GM06990 (cell line): ENCODE results near the gene ZFHX3.

Experiments
- DNase-seq: peaks from one replicate; pipeline ENCODE4 v3.0.0-alpha.2; 2011; ENCODE audit not compliant: insufficient read length; ENCODE audit errors: extremely low read depth
- H3K27me3 ChIP-seq: replicated peaks from 2 replicates; pipeline ENCODE4 v1.6.0; 2011; ENCODE audit warnings: low read length; ENCODE audit not compliant: control insufficient read depth, insufficient read depth
- H3K36me3 ChIP-seq: 2 replicates; pipeline ENCODE4 v1.5.1; 2011; ENCODE audit warnings: low read length; ENCODE audit not compliant: control insufficient read depth, insufficient read depth
- H3K4me3 ChIP-seq: replicated peaks from 2 replicates; pipeline ENCODE4 v1.5.1; 2011; ENCODE audit warnings: low read depth, mild to moderate bottlenecking, control low read depth, low read length
- CTCF ChIP-seq: IDR thresholded peaks from 2 replicates; pipeline ENCODE4 v1.5.1; 2011; ENCODE audit warnings: low read length, control low read depth, mild to moderate bottlenecking, inconsistent platforms; ENCODE audit not compliant: insufficient read depth, poor library complexity, severe bottlenecking

Gene ZFHX3

GRCh38 chr16:72926177-72927070 lies 121.5 kb downstream of the ZFHX3 start:
- no peak for DNase-seq
- no peak for TF ChIP-seq CTCF
- Histone ChIP-seq H3K4me3 (no peak overlapping the region), H3K36me3 (no peaks in the 10 kb centered on the region), H3K27me3 (no peaks in the 10 kb centered on the region)

DNA sequence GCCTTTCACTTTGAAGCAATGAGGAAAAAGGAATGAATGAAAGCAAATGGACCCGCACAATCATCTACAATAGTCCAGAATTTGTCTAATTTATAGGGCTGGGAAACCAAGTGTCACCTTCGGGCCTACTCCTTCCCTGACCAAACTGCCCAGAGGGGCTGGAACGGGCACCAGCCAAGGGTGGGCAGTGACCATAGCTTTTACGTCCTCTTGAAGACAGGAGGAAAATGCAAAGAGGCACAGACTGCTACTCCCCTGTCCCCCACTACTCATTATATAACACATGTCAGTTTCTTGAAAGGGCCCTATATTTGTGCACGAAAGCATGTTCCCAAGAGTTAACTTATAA lies 122.3 kb downstream of the ZFHX3 start:
- DNase-seq, result no peak
- no peak for TF ChIP-seq CTCF
- no peak overlapping the region for H3K4me3 ChIP-seq
- no peaks in the 10 kb centered on the region for H3K27me3 ChIP-seq
- H3K36me3 ChIP-seq, result no peaks in the 10 kb centered on the region

DNA sequence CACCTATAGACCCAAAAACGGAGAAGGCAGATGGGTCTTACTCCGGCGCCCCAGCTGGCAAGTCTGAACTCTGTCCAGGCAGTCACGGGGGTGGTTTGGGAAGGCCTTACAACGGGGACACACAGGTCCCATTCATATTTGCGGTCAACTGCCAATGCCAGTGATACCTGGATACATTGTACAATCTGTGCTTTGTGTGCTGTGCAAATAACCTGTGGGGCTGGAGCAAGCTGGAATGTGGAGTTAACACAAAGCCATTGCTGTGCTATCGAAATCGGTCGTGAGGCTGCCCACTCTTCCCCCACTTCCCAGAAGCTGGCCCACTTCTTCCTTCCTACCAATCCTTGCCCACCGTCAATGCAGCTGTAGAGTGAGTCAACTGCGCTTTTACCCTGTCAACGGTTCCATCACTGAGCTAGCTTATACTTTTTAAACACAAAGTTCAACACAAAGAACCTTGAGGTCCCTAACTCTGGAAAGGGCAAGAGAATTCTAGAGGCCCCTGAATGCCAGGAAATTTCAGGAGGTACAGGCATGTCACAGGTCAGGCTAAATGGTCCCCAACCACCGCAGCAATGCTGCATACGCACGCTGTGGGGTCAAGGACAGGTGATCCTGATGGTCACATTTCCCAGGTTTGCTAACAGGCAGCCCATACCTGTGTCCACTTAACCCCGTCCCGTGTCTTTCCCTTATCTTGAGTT lies 122.8 kb downstream of the ZFHX3 start:
- Histone ChIP-seq H3K36me3 (no peaks in the 10 kb centered on the region), H3K4me3 (no peak overlapping the region), H3K27me3 (no peaks in the 10 kb centered on the region)
- DNase-seq, result no peak
- TF ChIP-seq CTCF, result no peak

DNA sequence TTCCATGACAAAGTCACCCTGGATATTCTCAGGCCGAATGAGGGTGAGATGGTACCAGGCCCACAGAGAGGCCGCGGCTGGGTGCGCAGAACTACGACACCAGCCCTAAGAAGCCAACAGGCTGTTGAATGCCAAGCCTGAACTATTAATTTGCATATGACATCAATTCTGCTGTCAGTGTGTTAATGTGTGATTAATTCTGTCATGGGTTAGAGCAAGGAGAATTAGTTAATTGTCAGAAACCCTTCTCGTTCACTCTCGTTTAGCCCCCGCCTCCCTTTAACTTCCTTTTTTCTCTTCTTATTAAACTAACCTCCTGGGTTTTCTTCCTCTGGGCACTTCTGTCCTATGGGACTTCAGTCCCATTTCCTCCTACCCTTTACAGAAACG lies 123.4 kb downstream of the ZFHX3 start:
- no peaks in the 10 kb centered on the region for H3K36me3 ChIP-seq
- no peak for TF ChIP-seq CTCF
- H3K4me3 ChIP-seq, result no peak overlapping the region
- H3K27me3 ChIP-seq, result no peaks in the 10 kb centered on the region
- DNase-seq, result no peak

- no peak for TF ChIP-seq CTCF
- no peak for DNase-seq
- Histone ChIP-seq H3K36me3 (no peaks in the 10 kb centered on the region), H3K4me3 (no peak overlapping the region), H3K27me3 (no peaks in the 10 kb centered on the region)
Observed at GRCh38 chr16:72923757-72924156, 124.2 kb downstream of the ZFHX3 start.
